SK-N-SH treated with all-trans-retinoic acid at 6 μM for 48 hours (cell line): ENCODE results near the gene NRN1.

ENCODE experiments used
- ATAC-seq: fragments of 200-7000 bp; cut with Tn5 transposase; 3 replicates; pipeline ENCODE4 v1.9.1; 2020; ENCODE audit warnings: mild to moderate bottlenecking, moderate library complexity
- ARNTL ChIP-seq: fragments of 450-650 bp; formaldehyde crosslinking; IDR thresholded peaks from 2 replicates; pipeline ENCODE4 v1.5.0; 2020; ENCODE audit warnings: low read depth, mild to moderate bottlenecking, moderate library complexity, borderline replicate concordance
- BACH2 ChIP-seq: fragments of 250-450 bp; sonication (Bioruptor Pico); IDR thresholded peaks from 2 replicates; pipeline ENCODE4 v1.9.0; 2021; ENCODE audit warnings: mild to moderate bottlenecking, borderline replicate concordance
- CREB5 ChIP-seq: fragments of 250-450 bp; sonication (Bioruptor Pico); IDR thresholded peaks from 2 replicates; pipeline ENCODE4 v1.5.1; 2020; ENCODE audit warnings: low read depth, mild to moderate bottlenecking, moderate library complexity
- ESRRG ChIP-seq: fragments of 250-450 bp; sonication (Bioruptor Pico); IDR thresholded peaks from 2 replicates; pipeline ENCODE4 v1.6.1; 2021; ENCODE audit warnings: mild to moderate bottlenecking
- ISL1 ChIP-seq: fragments of 250-450 bp; sonication (Bioruptor Pico); IDR thresholded peaks from 2 replicates; pipeline ENCODE4 v2.1.2; 2022; ENCODE audit warnings: mild to moderate bottlenecking, moderate library complexity
- OSR1 ChIP-seq: fragments of 250-450 bp; sonication (Bioruptor Pico); IDR thresholded peaks from 2 replicates; pipeline ENCODE4 v1.8.0; 2022; ENCODE audit warnings: moderate library complexity, mild to moderate bottlenecking, inconsistent platforms
- POU6F1 ChIP-seq: fragments of 250-450 bp; sonication (Bioruptor Pico); IDR thresholded peaks from 2 replicates; pipeline ENCODE4 v1.8.0; 2021; ENCODE audit warnings: low read depth, mild to moderate bottlenecking, moderate library complexity, borderline replicate concordance
- PPARA ChIP-seq: fragments of 250-450 bp; sonication (Bioruptor Pico); IDR thresholded peaks from 2 replicates; pipeline ENCODE4 v1.5.0; 2020; ENCODE audit warnings: mild to moderate bottlenecking, borderline replicate concordance
- RARB ChIP-seq: fragments of 250-450 bp; sonication (Bioruptor Pico); IDR thresholded peaks from 2 replicates; pipeline ENCODE4 v1.8.0; 2021; ENCODE audit warnings: mild to moderate bottlenecking, moderate library complexity
- SNAI2 ChIP-seq: fragments of 250-450 bp; sonication (Bioruptor Pico); IDR thresholded peaks from 2 replicates; pipeline ENCODE4 v1.5.0; 2020; ENCODE audit warnings: mild to moderate bottlenecking, moderate library complexity
- TOX ChIP-seq: fragments of 250-450 bp; sonication (Bioruptor Pico); IDR thresholded peaks from 2 replicates; pipeline ENCODE4 v1.8.0; 2021; ENCODE audit warnings: mild to moderate bottlenecking, moderate library complexity, borderline replicate concordance
- TSHZ2 ChIP-seq: fragments of 250-450 bp; sonication (Bioruptor Pico); IDR thresholded peaks from 2 replicates; pipeline ENCODE4 v1.5.0; 2020; ENCODE audit warnings: mild to moderate bottlenecking, moderate library complexity
- ZC3H10 ChIP-seq: fragments of 250-450 bp; sonication (Bioruptor Pico); IDR thresholded peaks from 2 replicates; pipeline ENCODE4 v1.5.1; 2021; ENCODE audit warnings: mild to moderate bottlenecking, moderate library complexity
- ZFP30 ChIP-seq: fragments of 450-650 bp; formaldehyde crosslinking; IDR thresholded peaks from 2 replicates; pipeline ENCODE4 v1.5.0; 2022; ENCODE audit warnings: mild to moderate bottlenecking, moderate library complexity
- ZNF565 ChIP-seq: fragments of 450-650 bp; formaldehyde crosslinking; conservative IDR thresholded peaks from 2 replicates; pipeline ENCODE4 v1.5.0; 2020; ENCODE audit warnings: low read depth, mild to moderate bottlenecking, moderate library complexity
- ZNF70 ChIP-seq: fragments of 450-650 bp; formaldehyde crosslinking; IDR thresholded peaks from 2 replicates; pipeline ENCODE4 v1.5.0; 2020; ENCODE audit warnings: mild to moderate bottlenecking, moderate library complexity
- ZNF8 ChIP-seq: fragments of 450-650 bp; formaldehyde crosslinking; IDR thresholded peaks from 2 replicates; pipeline ENCODE4 v1.5.0; 2020; ENCODE audit warnings: mild to moderate bottlenecking, moderate library complexity
- TF ChIP-seq, protein P1 (sequence below): fragments of 250-450 bp; sonication (Bioruptor Pico); IDR thresholded peaks from 2 replicates; pipeline ENCODE4 v1.5.1; 2021; ENCODE audit warnings: mild to moderate bottlenecking, moderate library complexity

NRN1 gene

GRCh38 chr6:6005051-6006005, 1.4 kb downstream of the NRN1 start:
- ATAC-seq, result no peak
- TF ChIP-seq, protein P1, sequence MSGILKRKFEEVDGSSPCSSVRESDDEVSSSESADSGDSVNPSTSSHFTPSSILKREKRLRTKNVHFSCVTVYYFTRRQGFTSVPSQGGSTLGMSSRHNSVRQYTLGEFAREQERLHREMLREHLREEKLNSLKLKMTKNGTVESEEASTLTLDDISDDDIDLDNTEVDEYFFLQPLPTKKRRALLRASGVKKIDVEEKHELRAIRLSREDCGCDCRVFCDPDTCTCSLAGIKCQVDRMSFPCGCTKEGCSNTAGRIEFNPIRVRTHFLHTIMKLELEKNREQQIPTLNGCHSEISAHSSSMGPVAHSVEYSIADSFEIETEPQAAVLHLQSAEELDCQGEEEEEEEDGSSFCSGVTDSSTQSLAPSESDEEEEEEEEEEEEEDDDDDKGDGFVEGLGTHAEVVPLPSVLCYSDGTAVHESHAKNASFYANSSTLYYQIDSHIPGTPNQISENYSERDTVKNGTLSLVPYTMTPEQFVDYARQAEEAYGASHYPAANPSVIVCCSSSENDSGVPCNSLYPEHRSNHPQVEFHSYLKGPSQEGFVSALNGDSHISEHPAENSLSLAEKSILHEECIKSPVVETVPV, result no peak
- TF ChIP-seq ZNF70 (CRISPR knock-in tag), result no peak
- TF ChIP-seq ZNF565 (CRISPR knock-in tag), result no peak
- TF ChIP-seq OSR1 (CRISPR knock-in tag), result no peak
- TF ChIP-seq ESRRG (CRISPR knock-in tag), result no peak
- no peak for TF ChIP-seq ARNTL
- no peak for TF ChIP-seq ZC3H10 (CRISPR knock-in tag)

DNA sequence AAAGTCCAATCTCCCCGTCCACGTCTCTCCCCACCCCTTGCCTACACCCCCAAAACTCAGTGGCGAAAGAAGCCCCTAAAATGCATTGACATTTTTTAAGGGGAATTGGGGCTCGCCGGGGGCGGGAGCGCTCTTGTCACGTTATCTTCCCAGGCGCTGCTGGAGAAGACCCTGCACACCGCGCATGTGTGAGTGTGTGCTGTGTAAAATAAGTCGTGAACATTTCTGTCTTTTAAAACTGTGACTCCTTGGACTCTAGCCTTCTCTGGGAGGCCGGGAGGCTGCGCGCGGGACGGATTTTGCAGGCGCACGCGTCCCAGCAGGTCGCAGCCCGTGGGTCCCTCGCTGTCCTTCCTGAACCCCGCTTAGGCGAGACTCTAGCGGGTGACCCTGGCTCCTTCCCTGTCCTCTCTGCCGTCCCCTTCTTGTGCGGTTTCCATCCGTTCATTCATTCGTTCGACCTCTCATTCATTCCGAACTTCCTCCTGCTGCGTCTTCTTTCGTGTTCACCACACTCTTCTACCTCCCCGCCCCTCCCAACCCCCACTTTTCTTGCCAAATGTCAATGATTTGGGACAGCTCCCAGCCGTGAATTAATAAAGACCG, 2.2 kb downstream of the NRN1 start:
- no peak for ATAC-seq
- TF ChIP-seq TSHZ2 (CRISPR knock-in tag), result no peak
- TF ChIP-seq BACH2 (CRISPR knock-in tag), result no peak
- no peak for TF ChIP-seq RARB (CRISPR knock-in tag)
- TF ChIP-seq ZNF70 (CRISPR knock-in tag), result no peak
- no peak for TF ChIP-seq ESRRG (CRISPR knock-in tag)
- no peak for TF ChIP-seq OSR1 (CRISPR knock-in tag)

DNA sequence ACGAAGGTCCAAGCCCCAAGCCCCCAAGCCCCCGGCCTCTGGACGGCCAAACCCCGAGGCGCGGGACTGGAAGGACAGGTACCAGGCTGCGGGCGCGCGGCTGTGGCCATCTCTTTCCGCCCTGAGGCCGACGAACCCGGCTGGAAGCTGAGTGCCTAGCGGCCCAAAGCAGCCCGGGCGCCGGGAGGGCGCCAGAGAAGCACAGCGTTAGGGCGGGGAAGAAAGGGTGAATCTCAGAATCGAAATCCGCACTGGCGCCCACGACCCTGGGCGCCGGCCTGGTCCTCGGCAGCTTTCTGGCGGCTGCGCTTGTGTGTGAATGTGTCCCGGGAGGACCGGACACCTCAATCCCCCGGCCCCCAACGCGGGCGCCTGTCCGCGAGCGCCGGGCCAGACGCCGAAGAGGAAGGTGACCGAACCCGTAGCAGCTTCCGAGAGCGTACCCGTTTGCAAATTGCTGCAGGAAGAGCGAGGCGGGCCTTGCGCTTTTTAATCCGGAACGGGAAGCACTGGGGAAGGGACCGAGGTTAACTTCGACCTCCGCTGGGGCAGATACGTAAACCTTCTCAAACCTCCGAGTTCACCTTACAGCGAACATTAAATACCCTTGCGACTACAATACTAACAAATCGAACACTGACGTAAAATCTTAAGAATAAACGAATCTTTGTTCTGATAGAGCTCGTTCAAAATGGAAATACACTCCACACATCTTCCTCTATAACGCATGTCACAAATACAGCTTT, 2.9 kb downstream of the NRN1 start:
- no peak for TF ChIP-seq ISL1 (CRISPR knock-in tag)
- TF ChIP-seq ESRRG (CRISPR knock-in tag), result no peak
- TF ChIP-seq CREB5 (CRISPR knock-in tag), result no peak
- no peak for TF ChIP-seq ZNF565 (CRISPR knock-in tag)
- TF ChIP-seq ARNTL, result no peak
- TF ChIP-seq TOX, result no peak
- TF ChIP-seq, all 23 proteins: peak for 0
- ATAC-seq, result peak; percentile 33

- peak; percentile 21 for ATAC-seq
- TF ChIP-seq POU6F1 (CRISPR knock-in tag), result no peak
- TF ChIP-seq SNAI2 (CRISPR knock-in tag), result no peak
- no peak for TF ChIP-seq ISL1 (CRISPR knock-in tag)
- TF ChIP-seq PPARA, result no peak
- TF ChIP-seq ZNF70 (CRISPR knock-in tag), result no peak
- TF ChIP-seq ZC3H10 (CRISPR knock-in tag), result no peak
- no peak for TF ChIP-seq ZNF8 (CRISPR knock-in tag)
- TF ChIP-seq OSR1 (CRISPR knock-in tag), result no peak
- no peak for TF ChIP-seq TOX
- no peak for TF ChIP-seq ZNF565 (CRISPR knock-in tag)
- no peak for TF ChIP-seq ZFP30 (CRISPR knock-in tag)
- no peak for TF ChIP-seq ESRRG (CRISPR knock-in tag)
- TF ChIP-seq ARNTL, result no peak
- TF ChIP-seq CREB5 (CRISPR knock-in tag), result no peak
- TF ChIP-seq RARB (CRISPR knock-in tag), result no peak
Observed at GRCh38 chr6:6002848-6003620, 3.7 kb downstream of the NRN1 start.
